ENCODE data around the gene NR2F1-AS1.

GRCh38 chr5:93477816-93478215 is 103.2 kb downstream of the NR2F1-AS1 start:
- TF ChIP-seq CTCF (IDR thresholded peaks at IDR 0.05; ENCODE audit: low read length): no peak
- TF ChIP-seq EZH2 (optimal IDR thresholded peaks at IDR 0.05; ENCODE audit: low read depth, low read length): no peak

Measured in MM.1S (cell line).